ENCODE data around the gene ACOT11. TPM values are rescaled to one million over a fixed set of nuclear protein-coding genes. Genes with fewer than 3 reads are reported as not detected.

ACOT11 gene
- total and polyA plus RNA-seq, 2 donors from 2014 or later = 24.6 to 31.1 TPM

DNA sequence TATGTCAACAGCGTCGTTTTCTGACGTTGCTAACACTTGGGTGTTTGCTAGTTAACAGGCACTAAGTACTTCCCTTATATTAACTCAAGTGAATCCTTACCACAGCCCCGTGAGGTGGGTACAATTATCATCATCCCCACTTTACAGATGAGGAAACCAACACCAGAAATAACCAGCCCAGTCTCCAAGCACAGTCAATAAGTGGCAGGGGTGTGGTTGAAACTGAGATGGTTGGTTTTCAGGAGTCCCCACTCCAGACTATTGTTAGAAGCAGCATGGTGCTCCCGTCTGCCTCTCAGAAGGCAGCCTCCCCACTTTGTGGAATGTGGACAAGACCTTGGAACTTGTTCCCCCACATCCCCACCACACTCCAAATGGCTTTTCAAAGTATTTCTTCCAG lies 45.7 kb upstream of the ACOT11 start:
- intact Hi-C loops (cut with DNase I) = no loop called here
- Histone ChIP-seq H3K27ac (ENCODE audit: low read depth in 2 of 2, low read length in 2 of 2) (no peak overlapping the region), H3K36me3 (ENCODE audit: control insufficient read depth in 2 of 3, insufficient read depth in 3 of 3, low read length in 3 of 3) (no peaks in the 10 kb centered on the region), H3K9me3 (ENCODE audit: control insufficient read depth in 2 of 3, insufficient read depth in 1 of 3, low read length in 3 of 3) (no peaks in the 10 kb centered on the region), H3K4me1 (ENCODE audit: control insufficient read depth in 2 of 3, insufficient read depth in 2 of 3, low read depth in 1 of 3, low read length in 3 of 3) (peaks cover 0 to 3% (median 0%) of the 10 kb centered on the region in 3 donors), H3K4me3 (ENCODE audit: low read length in 3 of 3) (no peak overlapping the region), H3K27me3 (ENCODE audit: control insufficient read depth, insufficient read depth, low read length) (no peaks in the 10 kb centered on the region), H3K9ac (ENCODE audit: low read length in 3 of 3) (no peak overlapping the region)
- FAIRE-seq (no peak), DNase-seq (no peak)
- TF ChIP-seq, protein P1, sequence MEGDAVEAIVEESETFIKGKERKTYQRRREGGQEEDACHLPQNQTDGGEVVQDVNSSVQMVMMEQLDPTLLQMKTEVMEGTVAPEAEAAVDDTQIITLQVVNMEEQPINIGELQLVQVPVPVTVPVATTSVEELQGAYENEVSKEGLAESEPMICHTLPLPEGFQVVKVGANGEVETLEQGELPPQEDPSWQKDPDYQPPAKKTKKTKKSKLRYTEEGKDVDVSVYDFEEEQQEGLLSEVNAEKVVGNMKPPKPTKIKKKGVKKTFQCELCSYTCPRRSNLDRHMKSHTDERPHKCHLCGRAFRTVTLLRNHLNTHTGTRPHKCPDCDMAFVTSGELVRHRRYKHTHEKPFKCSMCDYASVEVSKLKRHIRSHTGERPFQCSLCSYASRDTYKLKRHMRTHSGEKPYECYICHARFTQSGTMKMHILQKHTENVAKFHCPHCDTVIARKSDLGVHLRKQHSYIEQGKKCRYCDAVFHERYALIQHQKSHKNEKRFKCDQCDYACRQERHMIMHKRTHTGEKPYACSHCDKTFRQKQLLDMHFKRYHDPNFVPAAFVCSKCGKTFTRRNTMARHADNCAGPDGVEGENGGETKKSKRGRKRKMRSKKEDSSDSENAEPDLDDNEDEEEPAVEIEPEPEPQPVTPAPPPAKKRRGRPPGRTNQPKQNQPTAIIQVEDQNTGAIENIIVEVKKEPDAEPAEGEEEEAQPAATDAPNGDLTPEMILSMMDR (IDR thresholded peaks at IDR 0.05; ENCODE audit: borderline replicate concordance, extremely low read depth, insufficient read depth) = no peak

- intact Hi-C loops (cut with DNase I) = no loop called here
Measured at GRCh38 chr1:54506594-54506993, 41.4 kb upstream of the ACOT11 start.

GRCh38 chr1:54507033-54507870 lies 40.8 kb upstream of the ACOT11 start:
- no peak overlapping the region for H3K27ac ChIP-seq (ENCODE audit: low read depth in 2 of 2, low read length in 2 of 2)
- H3K4me3 ChIP-seq (ENCODE audit: low read length in 3 of 3) = no peak overlapping the region
- intact Hi-C loops (cut with DNase I) = no loop called here
- TF ChIP-seq, protein P1 (IDR thresholded peaks at IDR 0.05; ENCODE audit: borderline replicate concordance, extremely low read depth, insufficient read depth) = no peak
- H3K9ac ChIP-seq (ENCODE audit: low read length in 3 of 3) = no peak overlapping the region
- H3K9me3 ChIP-seq (ENCODE audit: control insufficient read depth in 2 of 3, insufficient read depth in 1 of 3, low read length in 3 of 3) = no peaks in the 10 kb centered on the region
- no peaks in the 10 kb centered on the region for H3K4me1 ChIP-seq (ENCODE audit: control insufficient read depth in 2 of 3, insufficient read depth in 2 of 3, low read depth in 1 of 3, low read length in 3 of 3)
- FAIRE-seq (no peak), DNase-seq (peak in 1 of 5 donors; percentile 52)
- H3K36me3 ChIP-seq (ENCODE audit: control insufficient read depth in 2 of 3, insufficient read depth in 3 of 3, low read length in 3 of 3) = no peaks in the 10 kb centered on the region
- no peaks in the 10 kb centered on the region for H3K27me3 ChIP-seq (ENCODE audit: control insufficient read depth, insufficient read depth, low read length)

More at GRCh38 chr1:54506594-54506993, 41.4 kb upstream of the ACOT11 start:
- H3K36me3 ChIP-seq (ENCODE audit: control insufficient read depth in 2 of 3, insufficient read depth in 3 of 3, low read length in 3 of 3) = no peaks in the 10 kb centered on the region
- H3K4me3 ChIP-seq (ENCODE audit: low read length in 3 of 3) = no peak overlapping the region
- H3K9me3 ChIP-seq (ENCODE audit: control insufficient read depth in 2 of 3, insufficient read depth in 1 of 3, low read length in 3 of 3) = no peaks in the 10 kb centered on the region
- H3K27ac ChIP-seq (ENCODE audit: low read depth in 2 of 2, low read length in 2 of 2) = no peak overlapping the region
- no peak for DNase-seq
- no peak overlapping the region for H3K9ac ChIP-seq (ENCODE audit: low read length in 3 of 3)
- TF ChIP-seq, protein P1 (IDR thresholded peaks at IDR 0.05; ENCODE audit: borderline replicate concordance, extremely low read depth, insufficient read depth) = no peak
- FAIRE-seq = no peak
- H3K4me1 ChIP-seq (ENCODE audit: control insufficient read depth in 2 of 3, insufficient read depth in 2 of 3, low read depth in 1 of 3, low read length in 3 of 3) = no peaks in the 10 kb centered on the region
- no peaks in the 10 kb centered on the region for H3K27me3 ChIP-seq (ENCODE audit: control insufficient read depth, insufficient read depth, low read length)
